ENCODE results near the gene CIAPIN1.

The CIAPIN1 gene

GRCh38 chr16:57447186-57447962, at the start of gene CIAPIN1, which contains the start of gene COQ9:
Gene CIAPIN1, minus strand, starts transcription at chr16:57447385. Its CDS starts 6,457 bp downstream, at chr16:57440928.
Gene COQ9, plus strand, starts transcription at chr16:57447479. Its CDS starts 27 bp downstream, at chr16:57447506.
- peak; percentile 86 to 96 (median 93) for DNase-seq

GRCh38 chr16:57493767-57494166, 46.6 kb upstream of the CIAPIN1 start:
- DNase-seq = no peak

- no peak for DNase-seq
These were observed 42.0 kb upstream of the CIAPIN1 start for GRCh38 chr16:57489229-57489628.

GRCh38 chr16:57486858-57487834, 40.0 kb upstream of the CIAPIN1 start:
- DNase-seq = no peak

- peak; percentile 68 to 79 (median 72) for DNase-seq
These were observed 39.0 kb upstream of the CIAPIN1 start, which contains the start of gene DOK4 for GRCh38 chr16:57485916-57486857. Gene DOK4, minus strand, starts transcription at chr16:57486493. Its CDS starts 6,986 bp downstream, at chr16:57479507.

- DNase-seq = peak in 2 of 3 experiments; percentile 21 to 34
These were observed 38.1 kb upstream of the CIAPIN1 start for GRCh38 chr16:57485091-57485915.

GRCh38 chr16:57484515-57485005, 37.4 kb upstream of the CIAPIN1 start:
- no peak for DNase-seq

GRCh38 chr16:57483725-57484514, 36.7 kb upstream of the CIAPIN1 start:
- DNase-seq = no peak

GRCh38 chr16:57482845-57483545, 35.8 kb upstream of the CIAPIN1 start:
- no peak for DNase-seq

GRCh38 chr16:57481421-57481820, 34.2 kb upstream of the CIAPIN1 start:
- DNase-seq = no peak

- DNase-seq = no peak
These were observed 33.6 kb upstream of the CIAPIN1 start for GRCh38 chr16:57480754-57481230.

- no peak for DNase-seq
These were observed 33.0 kb upstream of the CIAPIN1 start for GRCh38 chr16:57479976-57480753.

- DNase-seq = peak in 2 of 3 experiments; percentile 45 to 58
These were observed 32.2 kb upstream of the CIAPIN1 start for GRCh38 chr16:57479205-57479975.

GRCh38 chr16:57478396-57479204, 31.4 kb upstream of the CIAPIN1 start:
- no peak for DNase-seq

GRCh38 chr16:57477531-57478202, 30.5 kb upstream of the CIAPIN1 start:
- DNase-seq = peak; percentile 53 to 81 (median 65)
